Upper lobe of right lung (tissue), 1 donor: ENCODE data around the gene EMX2. TPM values are rescaled to one million over a fixed set of nuclear protein-coding genes. Genes with fewer than 3 reads are reported as not detected.
A peak's percentile ranks its signal among the peaks of the same experiment; 100 is the strongest.
"Not testable (repeated sequence)": the region's sequence is repeated elsewhere in the genome, so short reads cannot be mapped to it uniquely, and the experiment has no call there.

Experiments used
- ATAC-seq: fragments of 200-7000 bp; cut with Tn5 transposase; one replicate; pipeline ENCODE4 v1.9.1; 2020; ENCODE audit warnings: mild to moderate bottlenecking, moderate library complexity
- DNase-seq: peaks from one replicate; pipeline ENCODE4 v3.0.0-alpha.2; 2020
- H3K27ac ChIP-seq: fragments of 200-600 bp; one replicate; pipeline ENCODE4 v1.8.0; 2022
- H3K27me3 ChIP-seq: fragments of 200-600 bp; one replicate; pipeline ENCODE4 v1.8.0; 2022; ENCODE audit warnings: mild to moderate bottlenecking
- H3K36me3 ChIP-seq: fragments of 200-600 bp; one replicate; pipeline ENCODE4 v1.8.0; 2022
- H3K4me1 ChIP-seq: fragments of 200-600 bp; one replicate; pipeline ENCODE4 v1.8.0; 2022
- H3K4me3 ChIP-seq: fragments of 200-600 bp; one replicate; pipeline ENCODE4 v1.8.0; 2022; ENCODE audit warnings: mild to moderate bottlenecking
- H3K9me3 ChIP-seq: fragments of 200-600 bp; one replicate; pipeline ENCODE4 v1.8.0; 2022
- intact Hi-C: fragments of 100-400 bp; cut with DNase I; formaldehyde crosslinking; loops from one replicate; pipeline ENCODE4 v1.11.0; 2022
- total RNA-seq: library from RNA; stranded (reverse); fragmentation: NEBNext Ultra II Directional; extraction: Animal tissue kit (Norgen Biotek cat#: 25700); gene quantifications from one replicate; pipeline ENCODE4 v1.2.1, GENCODE V29; 2021
- TF ChIP-seq, protein P1 (sequence below): fragments of 200-600 bp; IDR thresholded peaks from one replicate; pipeline ENCODE4 v1.8.0; 2022; ENCODE audit warnings: antibody characterized with exemption
- donor health status: DM: no; HTN: yes; CAD: no; lungs with severe emphysema.

EMX2 gene
- total RNA-seq, 1 donor from 2014 or later, result not detected

- DNase-seq (peak; percentile 19), ATAC-seq (no peak)
- intact Hi-C loops, result no loop called here
- Histone ChIP-seq H3K4me3 (no peak overlapping the region), H3K36me3 (no peaks in the 10 kb centered on the region), H3K27me3 (peaks cover 7% of the 10 kb centered on the region), H3K4me1 (no peaks in the 10 kb centered on the region), H3K27ac (no peak overlapping the region), H3K9me3 (no peaks in the 10 kb centered on the region)
- TF ChIP-seq, protein P1, sequence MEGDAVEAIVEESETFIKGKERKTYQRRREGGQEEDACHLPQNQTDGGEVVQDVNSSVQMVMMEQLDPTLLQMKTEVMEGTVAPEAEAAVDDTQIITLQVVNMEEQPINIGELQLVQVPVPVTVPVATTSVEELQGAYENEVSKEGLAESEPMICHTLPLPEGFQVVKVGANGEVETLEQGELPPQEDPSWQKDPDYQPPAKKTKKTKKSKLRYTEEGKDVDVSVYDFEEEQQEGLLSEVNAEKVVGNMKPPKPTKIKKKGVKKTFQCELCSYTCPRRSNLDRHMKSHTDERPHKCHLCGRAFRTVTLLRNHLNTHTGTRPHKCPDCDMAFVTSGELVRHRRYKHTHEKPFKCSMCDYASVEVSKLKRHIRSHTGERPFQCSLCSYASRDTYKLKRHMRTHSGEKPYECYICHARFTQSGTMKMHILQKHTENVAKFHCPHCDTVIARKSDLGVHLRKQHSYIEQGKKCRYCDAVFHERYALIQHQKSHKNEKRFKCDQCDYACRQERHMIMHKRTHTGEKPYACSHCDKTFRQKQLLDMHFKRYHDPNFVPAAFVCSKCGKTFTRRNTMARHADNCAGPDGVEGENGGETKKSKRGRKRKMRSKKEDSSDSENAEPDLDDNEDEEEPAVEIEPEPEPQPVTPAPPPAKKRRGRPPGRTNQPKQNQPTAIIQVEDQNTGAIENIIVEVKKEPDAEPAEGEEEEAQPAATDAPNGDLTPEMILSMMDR, result no peak
Measured at GRCh38 chr10:117500456-117500855, 42.1 kb upstream of the EMX2 start.

DNA sequence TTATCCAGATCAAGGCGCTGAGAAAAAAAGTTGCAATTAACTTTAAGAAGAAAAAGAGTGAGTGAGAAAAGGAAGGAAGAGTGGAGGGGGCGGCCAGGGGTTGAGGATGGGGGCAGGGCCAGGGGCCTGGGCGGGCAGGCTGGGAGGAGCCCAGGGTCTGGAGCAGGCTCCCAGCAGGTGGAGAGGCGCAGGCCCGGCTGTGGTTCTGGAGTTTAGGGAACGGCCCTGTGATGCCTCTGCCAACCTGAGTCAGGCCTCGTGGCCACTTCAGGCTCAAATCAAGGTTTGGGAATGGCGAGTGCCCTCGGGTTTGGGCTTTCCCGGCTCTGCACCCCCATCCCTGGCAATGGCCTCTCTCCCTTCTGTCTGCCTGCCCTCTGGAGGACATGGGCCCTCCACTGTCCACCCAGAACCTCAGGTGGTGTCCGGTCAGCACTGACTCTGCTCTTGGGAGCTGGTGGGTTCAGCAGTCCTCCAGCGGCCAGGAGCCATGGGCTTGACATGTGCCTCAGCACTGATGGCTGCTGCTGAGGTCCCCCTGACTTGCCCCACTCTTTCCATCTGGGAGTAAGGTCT is 41.0 kb upstream of the EMX2 start:
- no peaks in the 10 kb centered on the region for H3K4me1 ChIP-seq
- TF ChIP-seq, protein P1, result no peak
- ATAC-seq (peak; percentile 14), DNase-seq (peak; percentile 52)
- H3K4me3 ChIP-seq, result no peak overlapping the region
- intact Hi-C loops, result no loop called here
- no peaks in the 10 kb centered on the region for H3K9me3 ChIP-seq
- H3K36me3 ChIP-seq, result no peaks in the 10 kb centered on the region
- H3K27ac ChIP-seq, result no peak overlapping the region
- H3K27me3 ChIP-seq, result peaks cover 7% of the 10 kb centered on the region

DNA sequence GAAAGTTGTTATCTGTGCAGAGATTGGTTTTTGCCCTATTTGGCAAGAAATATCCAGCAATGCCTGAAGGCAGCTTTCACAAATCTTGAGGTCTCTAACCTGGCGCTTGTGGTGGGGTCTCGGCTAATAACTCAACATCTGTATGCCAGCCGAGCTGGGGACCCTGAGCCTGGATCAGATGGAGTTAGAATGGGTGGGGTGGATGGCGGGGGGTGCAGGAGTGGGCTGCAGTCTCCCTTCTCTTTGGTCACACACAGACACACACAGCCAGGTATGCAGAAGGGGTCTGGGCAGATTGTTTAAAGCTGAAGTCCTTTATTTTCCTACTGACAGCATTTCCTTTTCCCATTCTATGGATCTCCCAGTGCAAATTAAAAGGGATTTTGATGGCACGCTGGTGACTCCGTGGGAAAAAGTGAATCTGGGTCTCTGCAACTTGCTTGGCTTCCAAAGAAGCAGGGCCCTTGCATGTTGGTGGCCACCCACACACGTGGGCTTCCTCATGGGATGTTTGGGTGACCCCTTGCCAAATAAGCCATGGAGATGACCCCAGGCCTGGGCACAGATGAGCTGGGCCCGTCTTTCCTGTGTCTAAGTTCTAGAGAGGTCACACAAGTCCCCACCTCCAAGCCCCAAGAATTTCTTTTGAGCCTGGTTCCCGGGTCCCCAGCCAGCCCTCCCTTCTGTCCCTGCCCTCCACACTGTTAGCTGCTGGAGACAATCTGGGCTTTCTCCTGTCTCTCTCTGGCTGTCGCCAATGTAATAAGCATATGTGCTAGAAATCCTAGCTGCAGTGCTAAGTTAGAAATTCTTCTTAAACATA is 39.9 kb upstream of the EMX2 start:
- Histone ChIP-seq H3K36me3 (no peaks in the 10 kb centered on the region), H3K4me1 (no peaks in the 10 kb centered on the region), H3K27me3 (peaks cover 7% of the 10 kb centered on the region), H3K27ac (no peak overlapping the region), H3K9me3 (no peaks in the 10 kb centered on the region), H3K4me3 (no peak overlapping the region)
- TF ChIP-seq, protein P1, result no peak
- ATAC-seq, result no peak
- intact Hi-C loops, result no loop called here
- DNase-seq, result no peak

GRCh38 chr10:117503244-117504205 is 39.0 kb upstream of the EMX2 start:
- ATAC-seq, result no peak
- H3K4me3 ChIP-seq, result no peak overlapping the region
- intact Hi-C loops, result no loop called here
- peak; percentile 21 for DNase-seq
- H3K9me3 ChIP-seq, result no peaks in the 10 kb centered on the region
- H3K36me3 ChIP-seq, result no peaks in the 10 kb centered on the region
- no peak overlapping the region for H3K27ac ChIP-seq
- H3K27me3 ChIP-seq, result peaks cover 7% of the 10 kb centered on the region
- no peaks in the 10 kb centered on the region for H3K4me1 ChIP-seq
- TF ChIP-seq, protein P1, result no peak

- Histone ChIP-seq H3K27ac (no peak overlapping the region), H3K36me3 (no peaks in the 10 kb centered on the region), H3K9me3 (no peaks in the 10 kb centered on the region), H3K27me3 (peaks cover 7% of the 10 kb centered on the region), H3K4me1 (no peaks in the 10 kb centered on the region), H3K4me3 (no peak overlapping the region)
- intact Hi-C loops, result no loop called here
- DNase-seq (no peak), ATAC-seq (no peak)
- TF ChIP-seq, protein P1, result no peak
Measured at GRCh38 chr10:117504562-117504961, 38.0 kb upstream of the EMX2 start.

DNA sequence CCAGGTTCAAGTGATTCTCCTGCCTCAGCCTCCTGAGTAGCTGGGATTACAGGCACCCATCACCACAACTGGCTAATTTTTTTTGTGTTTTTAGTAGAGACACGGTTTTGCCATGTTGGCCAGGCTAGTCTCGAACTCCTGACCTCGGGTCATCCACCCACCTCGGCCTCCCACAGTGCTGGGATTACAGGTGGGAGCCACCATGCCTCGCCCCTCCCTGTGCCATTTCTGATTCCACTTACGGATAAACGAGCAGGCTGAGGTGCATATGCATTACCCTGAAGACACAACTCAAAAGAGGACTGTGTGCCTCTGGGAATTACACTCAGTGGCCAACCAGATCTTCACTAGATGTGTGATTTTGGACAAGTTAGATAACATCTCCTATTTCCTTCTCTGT is 35.5 kb upstream of the EMX2 start:
- H3K36me3 ChIP-seq, H3K4me3 ChIP-seq, H3K4me1 ChIP-seq, H3K9me3 ChIP-seq, DNase-seq, ATAC-seq, intact Hi-C loops, H3K27me3 ChIP-seq, H3K27ac ChIP-seq: not testable (repeated sequence)
